Thoracic aorta (tissue), 2 donors: Measurements from ENCODE around the gene IL17D. TPM values are rescaled to one million over a fixed set of nuclear protein-coding genes. Genes with fewer than 3 reads are reported as not detected.

Source experiments
- ATAC-seq: fragments of 150-250 bp; one replicate; pipeline ENCODE4 v1.8.0; 2017; ENCODE audit warnings: low read depth; ENCODE audit not compliant: insufficient number of reproducible peaks, low FRiP score
- DNase-seq: peaks from one replicate; pipeline ENCODE4 v3.0.0-alpha.2; 2020; ENCODE audit warnings: low spot score
- H3K27ac ChIP-seq, 2 donors: fragments of 200-600 bp; sonication (generic); 1 replicate in 1 of 2; 2 replicates in 1 of 2; pipeline ENCODE4 v1.5.1; 2016; ENCODE audit warnings: mild to moderate bottlenecking in 2 of 2, moderate library complexity in 2 of 2
- H3K27me3 ChIP-seq: fragments of 200-600 bp; sonication (generic); replicated peaks from 2 replicates; pipeline ENCODE4 v1.6.0; 2016; ENCODE audit warnings: mild to moderate bottlenecking; ENCODE audit not compliant: insufficient read depth
- H3K36me3 ChIP-seq: fragments of 200-600 bp; sonication (generic); one replicate; pipeline ENCODE4 v1.5.1; 2016
- H3K4me1 ChIP-seq, 2 donors: fragments of 200-600 bp; sonication (generic); 1 replicate in 1 of 2; 2 replicates in 1 of 2; pipeline versions ENCODE4 v1.5.1 to v1.6.0; 2016; ENCODE audit warnings: low read depth in 2 of 2, mild to moderate bottlenecking in 1 of 2; ENCODE audit not compliant: control insufficient read depth in 1 of 2
- H3K4me3 ChIP-seq: fragments of 200-600 bp; sonication (generic); 2 replicates; pipeline ENCODE4 v1.5.1; 2016; ENCODE audit warnings: mild to moderate bottlenecking
- H3K9me3 ChIP-seq: fragments of 200-600 bp; sonication (generic); 2 replicates; pipeline ENCODE4 v1.5.1; 2016
- total RNA-seq, 2 donors: library from RNA; depleted of rRNA; stranded (reverse); fragments of >200 nt; gene quantifications; one replicate each; pipeline versions ENCODE4 v1.1.0 to v1.2.3, GENCODE V29; 2016
- TF ChIP-seq, protein P1 (sequence below): fragments of 200-600 bp; sonication (generic); IDR thresholded peaks from one replicate; pipeline ENCODE4 v1.5.1; 2019; ENCODE audit warnings: antibody characterized with exemption

The IL17D gene
- total RNA-seq, 2 donors from 2014 or later: 6.6 to 10.3 TPM

GRCh38 chr13:20689291-20689690 lies 14.2 kb upstream of the IL17D start:
- TF ChIP-seq, protein P1, sequence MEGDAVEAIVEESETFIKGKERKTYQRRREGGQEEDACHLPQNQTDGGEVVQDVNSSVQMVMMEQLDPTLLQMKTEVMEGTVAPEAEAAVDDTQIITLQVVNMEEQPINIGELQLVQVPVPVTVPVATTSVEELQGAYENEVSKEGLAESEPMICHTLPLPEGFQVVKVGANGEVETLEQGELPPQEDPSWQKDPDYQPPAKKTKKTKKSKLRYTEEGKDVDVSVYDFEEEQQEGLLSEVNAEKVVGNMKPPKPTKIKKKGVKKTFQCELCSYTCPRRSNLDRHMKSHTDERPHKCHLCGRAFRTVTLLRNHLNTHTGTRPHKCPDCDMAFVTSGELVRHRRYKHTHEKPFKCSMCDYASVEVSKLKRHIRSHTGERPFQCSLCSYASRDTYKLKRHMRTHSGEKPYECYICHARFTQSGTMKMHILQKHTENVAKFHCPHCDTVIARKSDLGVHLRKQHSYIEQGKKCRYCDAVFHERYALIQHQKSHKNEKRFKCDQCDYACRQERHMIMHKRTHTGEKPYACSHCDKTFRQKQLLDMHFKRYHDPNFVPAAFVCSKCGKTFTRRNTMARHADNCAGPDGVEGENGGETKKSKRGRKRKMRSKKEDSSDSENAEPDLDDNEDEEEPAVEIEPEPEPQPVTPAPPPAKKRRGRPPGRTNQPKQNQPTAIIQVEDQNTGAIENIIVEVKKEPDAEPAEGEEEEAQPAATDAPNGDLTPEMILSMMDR: no peak

GRCh38 chr13:20691616-20692015 lies 11.9 kb upstream of the IL17D start:
- H3K27me3 ChIP-seq: no peaks in the 10 kb centered on the region
- no peaks in the 10 kb centered on the region for H3K4me1 ChIP-seq
- no peak overlapping the region for H3K4me3 ChIP-seq
- H3K9me3 ChIP-seq: no peaks in the 10 kb centered on the region
- no peak for DNase-seq
- H3K27ac ChIP-seq: no peak overlapping the region
- TF ChIP-seq, protein P1: no peak
- no peaks in the 10 kb centered on the region for H3K36me3 ChIP-seq
- no peak for ATAC-seq

More at GRCh38 chr13:20689291-20689690, 14.2 kb upstream of the IL17D start:
- H3K27ac ChIP-seq: no peak overlapping the region
- DNase-seq (no peak), ATAC-seq (no peak)
- H3K27me3 ChIP-seq: no peaks in the 10 kb centered on the region
- no peaks in the 10 kb centered on the region for H3K4me1 ChIP-seq
- no peak overlapping the region for H3K4me3 ChIP-seq
- H3K36me3 ChIP-seq: no peaks in the 10 kb centered on the region
- no peaks in the 10 kb centered on the region for H3K9me3 ChIP-seq

GRCh38 chr13:20696073-20696472 lies 7.4 kb upstream of the IL17D start:
- no peak overlapping the region for H3K27ac ChIP-seq
- ATAC-seq (no peak), DNase-seq (no peak)
- no peaks in the 10 kb centered on the region for H3K4me1 ChIP-seq
- H3K36me3 ChIP-seq: no peaks in the 10 kb centered on the region
- no peaks in the 10 kb centered on the region for H3K27me3 ChIP-seq
- TF ChIP-seq, protein P1: no peak
- no peak overlapping the region for H3K4me3 ChIP-seq
- no peaks in the 10 kb centered on the region for H3K9me3 ChIP-seq

DNA sequence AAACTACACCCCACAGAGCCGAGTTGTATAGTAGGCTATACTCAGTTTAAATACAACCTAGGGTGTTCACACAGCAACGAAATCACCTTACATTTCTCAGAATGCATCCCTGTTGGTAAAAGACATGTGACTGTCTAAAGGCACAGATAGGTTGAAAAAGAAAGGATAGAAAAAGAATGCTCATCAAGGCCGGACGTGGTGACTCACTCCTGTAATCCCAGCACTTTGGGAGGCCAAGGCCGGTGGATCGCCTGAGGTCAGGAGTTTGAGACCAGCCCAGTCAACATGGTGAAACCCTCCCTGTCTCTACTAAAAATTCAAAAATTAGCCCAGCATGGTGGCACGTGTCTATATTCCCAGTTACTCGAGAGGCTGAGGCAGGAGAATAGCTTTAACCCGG lies 3.8 kb upstream of the IL17D start:
- ATAC-seq: no peak

GRCh38 chr13:20700288-20700687 lies 3.2 kb upstream of the IL17D start:
- H3K4me3 ChIP-seq: no peak overlapping the region
- no peak for ATAC-seq
- no peaks in the 10 kb centered on the region for H3K36me3 ChIP-seq
- H3K9me3 ChIP-seq: no peaks in the 10 kb centered on the region
- H3K4me1 ChIP-seq: peaks cover 0 to 16% of the 10 kb centered on the region in 2 donors
- no peak overlapping the region for H3K27ac ChIP-seq
- H3K27me3 ChIP-seq: no peaks in the 10 kb centered on the region
- TF ChIP-seq, protein P1: no peak
- DNase-seq: no peak

More for the DNA sequence above, 3.8 kb upstream of the IL17D start:
- H3K27me3 ChIP-seq: no peaks in the 10 kb centered on the region
- no peak for DNase-seq
- peaks cover 0 to 16% of the 10 kb centered on the region in 2 donors for H3K4me1 ChIP-seq
- no peaks in the 10 kb centered on the region for H3K9me3 ChIP-seq
- no peak overlapping the region for H3K4me3 ChIP-seq
- TF ChIP-seq, protein P1: no peak
- no peak overlapping the region for H3K27ac ChIP-seq
- H3K36me3 ChIP-seq: no peaks in the 10 kb centered on the region
